Parathyroid adenoma (tissue), 2 donors: ENCODE data around the gene ZCCHC24.

Experiments
- H2AFZ ChIP-seq: fragments of 300-600 bp; sonication (generic); one replicate; pipeline ENCODE4 v1.7.0; 2017; ENCODE audit warnings: antibody characterized with exemption, mild to moderate bottlenecking
- H3K27ac ChIP-seq: fragments of 300-600 bp; sonication (generic); one replicate; pipeline ENCODE4 v1.7.0; 2017
- H3K27me3 ChIP-seq: fragments of 300-600 bp; sonication (generic); one replicate; pipeline ENCODE4 v1.7.0; 2017; ENCODE audit warnings: low read length; ENCODE audit not compliant: control insufficient read depth, insufficient read depth
- H3K36me3 ChIP-seq: fragments of 300-600 bp; sonication (generic); one replicate; pipeline ENCODE4 v1.7.0; 2017; ENCODE audit warnings: low read length; ENCODE audit not compliant: control insufficient read depth, insufficient read depth
- H3K4me1 ChIP-seq: fragments of 300-600 bp; sonication (generic); one replicate; pipeline ENCODE4 v1.7.0; 2017; ENCODE audit warnings: control low read depth
- H3K4me2 ChIP-seq: fragments of 300-600 bp; sonication (generic); one replicate; pipeline ENCODE4 v1.7.0; 2017; ENCODE audit warnings: low read length
- H3K4me3 ChIP-seq: fragments of 300-600 bp; sonication (generic); one replicate; pipeline ENCODE4 v1.7.0; 2017; ENCODE audit warnings: low read depth, low read length
- H3K79me2 ChIP-seq: fragments of 300-600 bp; sonication (generic); one replicate; pipeline ENCODE4 v1.7.0; 2017; ENCODE audit warnings: control low read depth
- H3K9ac ChIP-seq: fragments of 300-600 bp; sonication (generic); one replicate; pipeline ENCODE4 v1.7.0; 2017; ENCODE audit warnings: mild to moderate bottlenecking
- H3K9me3 ChIP-seq: fragments of 300-600 bp; sonication (generic); one replicate; pipeline ENCODE4 v1.7.0; 2017; ENCODE audit warnings: low read length; ENCODE audit not compliant: control insufficient read depth
- CTCF ChIP-seq: fragments of 300-600 bp; sonication (generic); IDR thresholded peaks from one replicate; pipeline ENCODE4 v1.7.0; 2017; ENCODE audit warnings: antibody characterized with exemption, mild to moderate bottlenecking
- donor health status: primary hyperparathyroidism.

Gene ZCCHC24

GRCh38 chr10:79424221-79425073 lies 21.0 kb downstream of the ZCCHC24 start:
- Histone ChIP-seq H3K36me3 (no peaks in the 10 kb centered on the region), H3K4me2 (no peak overlapping the region), H3K27me3 (no peaks in the 10 kb centered on the region), H2AFZ (peak overlapping the region; percentile 51), H3K4me3 (no peak overlapping the region), H3K27ac (peak overlapping the region; percentile 43), H3K9me3 (no peaks in the 10 kb centered on the region), H3K79me2 (no peaks in the 10 kb centered on the region), H3K9ac (no peak overlapping the region), H3K4me1 (peaks cover 22% of the 10 kb centered on the region)
- no peak for TF ChIP-seq CTCF

DNA sequence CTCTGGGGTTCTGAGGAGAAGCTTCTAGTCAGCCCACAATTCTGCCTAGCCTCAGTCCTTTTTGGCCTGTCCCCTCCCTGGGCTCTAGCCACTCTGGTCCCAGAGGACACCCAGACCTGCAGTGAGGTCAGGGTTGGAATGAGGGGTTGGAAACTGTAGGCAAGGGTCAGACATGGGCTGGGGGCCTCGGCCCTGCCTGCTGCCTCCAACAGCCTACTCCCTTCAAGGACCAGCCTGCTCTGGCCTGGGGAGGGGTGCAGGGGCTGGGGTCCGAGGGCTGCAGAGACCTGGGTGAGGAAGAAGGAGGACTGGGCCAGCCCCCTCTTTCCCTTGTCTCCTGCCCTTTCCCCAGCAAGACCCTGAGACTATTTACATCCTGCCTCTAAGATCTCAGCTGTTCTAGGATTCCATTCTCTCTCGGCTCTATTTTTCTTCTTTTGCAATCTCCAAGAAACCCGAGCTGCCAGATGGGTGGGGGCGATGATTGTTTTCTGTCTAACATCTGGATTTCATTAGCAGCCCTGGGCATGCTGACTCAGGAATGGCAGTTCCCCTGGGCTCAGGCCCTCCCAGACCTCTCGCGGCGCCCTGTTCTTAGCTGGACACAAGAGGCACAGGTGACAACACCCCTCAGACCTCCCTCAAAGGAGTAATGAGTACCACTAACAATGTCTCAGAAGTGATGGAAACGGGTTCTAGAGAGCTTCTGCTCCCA lies 23.1 kb downstream of the ZCCHC24 start:
- H3K4me1 ChIP-seq: peaks cover 22% of the 10 kb centered on the region
- H3K36me3 ChIP-seq: no peaks in the 10 kb centered on the region

GRCh38 chr10:79420974-79421688 lies 24.3 kb downstream of the ZCCHC24 start:
- Histone ChIP-seq H3K9me3 (no peaks in the 10 kb centered on the region), H2AFZ (no peak overlapping the region), H3K79me2 (peaks cover 16% of the 10 kb centered on the region), H3K27ac (no peak overlapping the region), H3K9ac (no peak overlapping the region), H3K27me3 (no peaks in the 10 kb centered on the region), H3K36me3 (no peaks in the 10 kb centered on the region), H3K4me1 (peaks cover 22% of the 10 kb centered on the region), H3K4me2 (no peak overlapping the region), H3K4me3 (no peak overlapping the region)
- no peak for TF ChIP-seq CTCF

More for the DNA sequence above, 23.1 kb downstream of the ZCCHC24 start:
- Histone ChIP-seq H3K9me3 (no peaks in the 10 kb centered on the region), H2AFZ (peak overlapping the region; percentile 40), H3K4me3 (no peak overlapping the region), H3K9ac (no peak overlapping the region), H3K27ac (no peak overlapping the region), H3K4me2 (no peak overlapping the region), H3K27me3 (no peaks in the 10 kb centered on the region), H3K79me2 (peaks cover 16% of the 10 kb centered on the region)
- TF ChIP-seq CTCF: no peak

DNA sequence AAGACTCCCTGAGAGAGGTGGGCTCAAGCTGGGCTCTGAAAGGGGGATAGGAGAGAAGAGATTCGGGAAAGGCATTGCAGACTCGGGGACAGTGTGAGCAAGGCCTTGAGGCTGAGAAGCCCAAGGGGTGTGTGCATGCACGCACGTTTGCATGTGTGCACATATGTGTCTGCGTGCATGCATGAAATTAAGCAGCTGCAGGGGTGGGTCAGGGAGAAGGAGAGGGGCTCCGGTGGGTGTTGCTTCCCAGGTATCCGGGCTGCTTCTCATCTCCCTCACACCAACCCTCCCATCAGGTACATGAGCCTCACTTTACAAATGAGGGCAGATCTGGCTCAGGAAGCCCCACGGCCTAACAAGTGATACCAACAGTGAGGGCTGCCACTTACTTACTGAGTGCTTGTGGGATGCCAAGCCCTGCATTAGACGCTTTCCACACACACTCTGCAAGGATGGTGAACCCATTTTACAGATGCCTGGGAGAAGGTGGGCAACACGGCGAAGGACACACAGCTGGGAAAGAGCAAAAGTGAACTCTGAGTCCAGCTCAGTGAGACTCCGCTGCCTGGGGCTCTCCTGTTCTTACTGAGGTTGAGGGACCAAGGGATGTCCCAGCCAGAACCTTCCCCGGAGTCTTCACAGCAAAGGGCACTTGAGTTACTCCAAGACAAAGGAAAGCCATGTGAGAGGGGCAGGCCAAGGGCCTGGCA lies 26.4 kb downstream of the ZCCHC24 start:
- H3K4me1 ChIP-seq: peaks cover 9% of the 10 kb centered on the region
- no peaks in the 10 kb centered on the region for H3K36me3 ChIP-seq

More for the DNA sequence above, 26.4 kb downstream of the ZCCHC24 start:
- no peak for TF ChIP-seq CTCF
- Histone ChIP-seq H2AFZ (no peak overlapping the region), H3K4me3 (no peak overlapping the region), H3K4me2 (no peak overlapping the region), H3K27me3 (no peaks in the 10 kb centered on the region), H3K9me3 (no peaks in the 10 kb centered on the region), H3K27ac (no peak overlapping the region), H3K9ac (no peak overlapping the region), H3K79me2 (peaks cover 25% of the 10 kb centered on the region)
